IMR-90 (cell line): Measurements from ENCODE around the gene GOLGA8S. TPM values are rescaled to one million over a fixed set of nuclear protein-coding genes. Genes with fewer than 3 reads are reported as not detected.
"Not testable (repeated sequence)": the region's sequence is repeated elsewhere in the genome, so short reads cannot be mapped to it uniquely, and the experiment has no call there.

Experiments
- ATAC-seq: fragments of 200-7000 bp; cut with Tn5 transposase; 2 replicates; pipeline ENCODE4 v1.9.1; 2020; ENCODE audit warnings: low read depth, mild to moderate bottlenecking, moderate library complexity
- BruUV-seq: library from RNA; stranded (reverse); fragments of 400-500 nt; replicated peaks from 2 replicates; lab custom pipeline; 2021; lab: Mats Ljungman, UMichigan
- CTCF ChIA-PET: fragments of 300-600 bp; formaldehyde crosslinking; extraction: SDS; loops from one replicate; lab custom pipeline; 2021; ENCODE audit warnings: antibody characterized with exemption; lab: Yijun Ruan, JAX
- POLR2A ChIA-PET: fragments of 300-600 bp; sonication (Branson Sonifier 250); formaldehyde crosslinking; loops from one replicate; lab custom pipeline; 2022; ENCODE audit warnings: antibody characterized with exemption; ENCODE audit not compliant: unreplicated experiment; lab: Charles Lee
- DNase-seq: peaks from one replicate; pipeline ENCODE4 v3.0.0; 2013
- H2AFZ ChIP-seq: replicated peaks from 2 replicates; pipeline ENCODE3; 2013; ENCODE audit warnings: low read length, mild to moderate bottlenecking; ENCODE audit not compliant: poor library complexity
- H2AK5ac ChIP-seq: 2 replicates; pipeline ENCODE4 v1.6.1; 2013; ENCODE audit warnings: low read depth, low read length, inconsistent platforms
- H2AK9ac ChIP-seq: replicated peaks from 2 replicates; pipeline ENCODE3; 2013; ENCODE audit warnings: mild to moderate bottlenecking, low read depth, low read length, moderate library complexity; ENCODE audit not compliant: poor library complexity
- H2BK120ac ChIP-seq: 2 replicates; pipeline ENCODE4 v1.6.1; 2013; ENCODE audit warnings: low read depth, low read length, inconsistent platforms
- H2BK15ac ChIP-seq: 3 replicates; pipeline ENCODE4 v1.6.1; 2013; ENCODE audit warnings: low read depth, low read length, inconsistent platforms
- H2BK20ac ChIP-seq: 2 replicates; pipeline ENCODE4 v1.6.1; 2013; ENCODE audit warnings: low read depth, mild to moderate bottlenecking, inconsistent platforms, low read length, moderate library complexity
- H2BK5ac ChIP-seq: 2 replicates; pipeline ENCODE4 v1.6.1; 2013; ENCODE audit warnings: mild to moderate bottlenecking, low read depth, low read length, inconsistent platforms; ENCODE audit not compliant: poor library complexity, severe bottlenecking
- H3K14ac ChIP-seq: replicated peaks from 2 replicates; pipeline ENCODE4 v1.6.1; 2013; ENCODE audit warnings: low read depth, low read length, inconsistent platforms
- H3K18ac ChIP-seq: 2 replicates; pipeline ENCODE4 v1.6.1; 2013; ENCODE audit warnings: low read depth, low read length, control low read depth
- H3K23ac ChIP-seq: 2 replicates; pipeline ENCODE4 v1.6.1; 2013; ENCODE audit warnings: low read depth, low read length, inconsistent platforms
- H3K27ac ChIP-seq: 2 replicates; pipeline ENCODE4 v1.5.1; 2013; ENCODE audit warnings: mild to moderate bottlenecking, control low read depth, low read length; ENCODE audit not compliant: insufficient read depth
- H3K27me3 ChIP-seq: 2 replicates; pipeline ENCODE4 v1.6.1; 2013; ENCODE audit warnings: low read length; ENCODE audit not compliant: control insufficient read depth, insufficient read depth
- H3K36me3 ChIP-seq: 2 replicates; pipeline ENCODE4 v1.6.1; 2013; ENCODE audit warnings: low read length, mixed read lengths; ENCODE audit not compliant: control insufficient read depth, insufficient read depth
- H3K4ac ChIP-seq: 2 replicates; pipeline ENCODE4 v1.6.1; 2013; ENCODE audit warnings: low read depth, low read length, inconsistent platforms
- H3K4me1 ChIP-seq: 2 replicates; pipeline ENCODE4 v1.6.1; 2013; ENCODE audit warnings: low read length, mixed read lengths; ENCODE audit not compliant: control insufficient read depth, insufficient read depth
- H3K4me2 ChIP-seq: 2 replicates; pipeline ENCODE4 v1.6.1; 2013; ENCODE audit warnings: low read depth, mild to moderate bottlenecking, control low read depth, low read length, moderate library complexity
- H3K4me3 ChIP-seq: 2 replicates; pipeline ENCODE4 v1.5.1; 2013; ENCODE audit warnings: low read depth, mild to moderate bottlenecking, control low read depth, low read length, moderate library complexity; ENCODE audit not compliant: insufficient read depth
- H3K56ac ChIP-seq: 2 replicates; pipeline ENCODE4 v1.6.1; 2013; ENCODE audit warnings: low read length, inconsistent platforms; ENCODE audit not compliant: insufficient read depth; ENCODE audit errors: extremely low read depth
- H3K79me1 ChIP-seq, 2 experiments: 2 replicates each; pipeline ENCODE4 v1.6.1; 2013; ENCODE audit warnings: low read length in 2 of 2, inconsistent platforms in 1 of 2, low read depth in 1 of 2
- H3K9ac ChIP-seq: 2 replicates; pipeline ENCODE4 v1.6.1; 2013; ENCODE audit warnings: low read depth, low read length, control low read depth
- H3K9me1 ChIP-seq: 2 replicates; pipeline ENCODE4 v1.6.1; 2013; ENCODE audit warnings: low read length, inconsistent platforms; ENCODE audit not compliant: insufficient read depth
- H3K9me3 ChIP-seq: 2 replicates; pipeline ENCODE4 v1.6.1; 2013; ENCODE audit warnings: low read length; ENCODE audit not compliant: control insufficient read depth, insufficient read depth
- H4K20me1 ChIP-seq: 2 replicates; pipeline ENCODE4 v1.6.1; 2013; ENCODE audit warnings: low read length, inconsistent platforms; ENCODE audit not compliant: insufficient read depth
- H4K5ac ChIP-seq: 2 replicates; pipeline ENCODE4 v1.6.1; 2013; ENCODE audit warnings: mild to moderate bottlenecking, low read depth, low read length, control low read depth
- H4K8ac ChIP-seq, 2 experiments: 2 replicates each; pipeline ENCODE4 v1.6.1; 2013; ENCODE audit warnings: low read depth in 2 of 2, low read length in 2 of 2, control low read depth in 1 of 2, inconsistent platforms in 1 of 2
- H4K91ac ChIP-seq: 2 replicates; pipeline ENCODE4 v1.6.1; 2013; ENCODE audit warnings: low read depth, low read length, inconsistent platforms; ENCODE audit not compliant: insufficient read depth
- WGBS, 2 experiments: methylation state at CpG; one replicate each; pipeline versions ENCODE4 v1.1.5 to v1.1.7; 2013; ENCODE audit warnings: missing lambda C conversion rate in 2 of 2; ENCODE audit not compliant: insufficient read length in 1 of 2; ENCODE audit errors: extremely low coverage in 2 of 2; 5-methylcytosine and 5-hydroxymethylcytosine counted together
- dilution Hi-C: fragments of 300-500 bp; cut with HindIII; formaldehyde crosslinking; loops from one replicate; pipeline ENCODE4 v1.14.3; 2018; ENCODE audit warnings: low sequenced_read_pairs; ENCODE audit not compliant: unreplicated experiment
- in situ Hi-C: fragments of 300-500 bp; cut with MboI; formaldehyde crosslinking; loops from 3 replicates; pipeline ENCODE4 v1.14.3; 2019; ENCODE audit warnings: low sequenced_read_pairs, inconsistent platforms, mixed read lengths
- intact Hi-C: fragments of 100-400 bp; cut with micrococcal nuclease; formaldehyde crosslinking; loops from 2 replicates; pipeline ENCODE4 v1.10.0; 2022
- microRNA-seq, 2 experiments: library from miRNA; stranded (forward) in 1 of 2; unstranded in 1 of 2; fragments of 10-50 nt in 1 of 2; fragments of <30 nt in 1 of 2; gene quantifications in 1 of 2; microRNA quantifications in 1 of 2; one replicate each; pipeline versions ENCODE3 to v1.1.0; 2013 to 2020; ENCODE audit not compliant: insufficient read depth in 1 of 2, insufficient read length in 1 of 2, unreplicated experiment in 1 of 2
- polyA plus RNA-seq, 3 experiments: library from polyadenylated mRNA; depleted of rRNA; stranded (reverse); fragments of >200 nt; gene quantifications; 2 replicates each; pipeline ENCODE4 v1.2.3, GENCODE V29; 2012; ENCODE audit warnings: low replicate concordance in 1 of 3
- small RNA-seq, 5 experiments: library from RNA; depleted of rRNA; stranded (forward); fragments of <200 nt; gene quantifications; one replicate each; pipeline ENCODE3, GENCODE V24; 2012
- total RNA-seq: library from RNA; depleted of rRNA; stranded (reverse); fragments of >200 nt; gene quantifications from 2 replicates; pipeline ENCODE4 v1.2.3, GENCODE V29; 2012; rRNA removed

GOLGA8S gene
- total and polyA plus RNA-seq, 2 of the 4 experiments (the other 2 are of a cell fraction), result under 0.01 to 0.03 TPM

DNA sequence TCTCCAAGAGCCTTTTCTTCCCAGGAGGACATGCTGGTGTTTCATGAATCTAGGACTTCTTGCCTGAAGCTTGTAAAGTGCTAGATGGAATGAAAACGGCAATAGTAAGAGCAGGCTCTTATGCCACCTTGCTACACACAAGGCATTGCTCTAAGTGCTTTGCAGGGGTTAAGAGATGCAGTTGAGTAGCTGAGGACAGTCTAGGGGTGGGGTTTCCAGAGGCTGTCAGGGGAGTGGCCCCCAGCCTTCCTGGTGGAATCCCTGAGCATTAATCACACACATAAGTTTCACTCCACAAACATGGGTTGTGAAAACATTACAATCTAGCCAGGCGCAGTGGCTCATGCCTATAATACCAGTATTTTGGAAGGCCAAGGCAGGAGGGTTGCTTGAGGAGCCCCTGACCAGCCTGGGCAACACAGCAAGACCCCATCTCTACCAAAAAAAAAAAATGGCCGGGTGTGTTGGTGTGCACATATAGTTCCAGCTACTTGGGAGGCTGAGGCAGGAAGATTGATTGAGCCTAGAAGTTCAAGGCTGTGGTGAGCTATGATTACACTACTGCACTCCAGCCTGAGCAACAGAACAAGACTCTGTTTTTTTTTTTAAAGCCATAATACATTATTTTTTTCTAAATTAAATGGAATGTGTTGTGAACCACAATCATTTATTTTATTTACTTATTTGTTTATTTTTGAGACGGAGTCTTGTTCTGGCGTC lies 58.5 kb downstream of the GOLGA8S start:
- H3K4me3 ChIP-seq, H2BK20ac ChIP-seq, H4K91ac ChIP-seq, H3K23ac ChIP-seq, H2AK9ac ChIP-seq, H3K79me1 ChIP-seq, H2AFZ ChIP-seq, H2BK5ac ChIP-seq, H3K27me3 ChIP-seq, H3K4me1 ChIP-seq, H3K14ac ChIP-seq, dilution Hi-C loops, POLR2A ChIA-PET, BruUV-seq, ATAC-seq, H3K56ac ChIP-seq, H2BK120ac ChIP-seq, DNase-seq, H3K27ac ChIP-seq, H3K4me2 ChIP-seq, in situ Hi-C loops, CTCF ChIA-PET, H3K9ac ChIP-seq, H3K36me3 ChIP-seq, H3K9me1 ChIP-seq, H3K18ac ChIP-seq, H4K8ac ChIP-seq, H3K4ac ChIP-seq, H2BK15ac ChIP-seq, H4K5ac ChIP-seq, H2AK5ac ChIP-seq, H4K20me1 ChIP-seq, intact Hi-C loops: not testable (repeated sequence)
- peaks cover 17% of the 10 kb centered on the region; the same call in 1 of the 2 replicates for H3K9me3 ChIP-seq
- WGBS, 2 experiments, result no CpG with 5 or more reads among the region's 5 CpGs

Small RNA genes lying within 50 kb of the gene (microRNA-seq; reads per million reads assigned to microRNA genes)
- not detected for gene RN7SL536P (ENCODE audit: insufficient read depth, insufficient read length)

Small RNA genes lying within 50 kb of the gene (small RNA-seq; reads per million reads assigned to genes)
- 0 reads per million in 5 experiments for gene RN7SL536P

Other genes starting within 250 kb of the GOLGA8S start
- gene GOLGA6L1, start 217.9 kb upstream of the GOLGA8S start, total RNA-seq, result not detected in 2 replicates
- not detected in 2 replicates for gene GOLGA6L1, start 217.9 kb upstream of the GOLGA8S start, polyA plus RNA-seq (2012; rRNA removed)
- not detected in 2 replicates for gene GOLGA6L26, start 20.6 kb upstream of the GOLGA8S start, total RNA-seq
- gene GOLGA6L26, start 20.6 kb upstream of the GOLGA8S start, polyA plus RNA-seq (2012; rRNA removed), result not detected in 2 replicates
- not detected in 2 replicates for gene GOLGA6L2, start 92.5 kb downstream of the GOLGA8S start, total RNA-seq
- not detected in 2 replicates for gene GOLGA6L2, start 92.5 kb downstream of the GOLGA8S start, polyA plus RNA-seq (2012; rRNA removed)
- under 0.01 and 0.56 TPM in 2 replicates for gene MKRN3, start 210.9 kb downstream of the GOLGA8S start, total RNA-seq
- 0.09 and 0.17 TPM in 2 replicates for gene MKRN3, start 210.9 kb downstream of the GOLGA8S start, polyA plus RNA-seq (2012; rRNA removed)